H9 (cell line): ENCODE measurements around the gene SERPINE2. TPM values are rescaled to one million over a fixed set of nuclear protein-coding genes. Genes with fewer than 3 reads are reported as not detected.

Experiments used
- DNase-seq: peaks from one replicate; pipeline ENCODE4 v3.0.0-alpha.2; 2017
- H2AFZ ChIP-seq: one replicate; pipeline ENCODE4 v1.6.1; 2013; ENCODE audit warnings: mild to moderate bottlenecking, low read length, control low read depth, moderate library complexity
- H2AK5ac ChIP-seq: 2 replicates; pipeline ENCODE4 v1.6.1; 2013; ENCODE audit warnings: low read length, control low read depth, mixed read lengths; ENCODE audit not compliant: insufficient read length
- H2BK120ac ChIP-seq: one replicate; pipeline ENCODE4 v1.6.1; 2013; ENCODE audit warnings: low read depth, mild to moderate bottlenecking, low read length, control low read depth, inconsistent platforms; ENCODE audit not compliant: poor library complexity, severe bottlenecking
- H2BK12ac ChIP-seq: 2 replicates; pipeline ENCODE4 v1.6.1; 2013; ENCODE audit warnings: low read length, control low read depth, mixed read lengths, low read depth; ENCODE audit not compliant: insufficient read length
- H2BK15ac ChIP-seq: 2 replicates; pipeline ENCODE4 v1.6.1; 2013; ENCODE audit warnings: low read depth, low read length, control low read depth
- H2BK20ac ChIP-seq: one replicate; pipeline ENCODE4 v1.6.1; 2013; ENCODE audit warnings: low read depth, mild to moderate bottlenecking, low read length, control low read depth, inconsistent platforms; ENCODE audit not compliant: poor library complexity, severe bottlenecking
- H2BK5ac ChIP-seq: 2 replicates; pipeline ENCODE4 v1.6.1; 2013; ENCODE audit warnings: low read length, control low read depth, mixed read lengths; ENCODE audit not compliant: insufficient read length
- H3K14ac ChIP-seq: 2 replicates; pipeline ENCODE4 v1.6.1; 2013; ENCODE audit warnings: low read length, control low read depth; ENCODE audit not compliant: insufficient read depth
- H3K18ac ChIP-seq: 2 replicates; pipeline ENCODE4 v1.6.1; 2013; ENCODE audit warnings: low read depth, mild to moderate bottlenecking, mixed read lengths, low read length, control low read depth; ENCODE audit not compliant: insufficient read length
- H3K23ac ChIP-seq: 2 replicates; pipeline ENCODE4 v1.6.1; 2013; ENCODE audit warnings: low read length, control low read depth, mixed read lengths, low read depth; ENCODE audit not compliant: insufficient read length
- H3K23me2 ChIP-seq: 2 replicates; pipeline ENCODE4 v1.6.1; 2013; ENCODE audit warnings: low read depth, mild to moderate bottlenecking, mixed read lengths, low read length, control low read depth; ENCODE audit not compliant: insufficient read length, poor library complexity, severe bottlenecking
- H3K27ac ChIP-seq: 2 replicates; pipeline ENCODE4 v1.5.1; 2013; ENCODE audit warnings: low read length, control low read depth, mixed read lengths, low read depth; ENCODE audit not compliant: insufficient read length
- H3K27me3 ChIP-seq: 2 replicates; pipeline ENCODE4 v1.6.1; 2013; ENCODE audit warnings: low read length, control low read depth, inconsistent platforms; ENCODE audit not compliant: insufficient read depth
- H3K4ac ChIP-seq: 2 replicates; pipeline ENCODE4 v1.6.1; 2013; ENCODE audit warnings: low read depth, mild to moderate bottlenecking, control low read depth, inconsistent platforms, low read length, moderate library complexity
- H3K4me1 ChIP-seq: 2 replicates; pipeline ENCODE4 v1.6.1; 2013; ENCODE audit warnings: low read length, control low read depth, inconsistent platforms; ENCODE audit not compliant: insufficient read depth
- H3K4me2 ChIP-seq: 2 replicates; pipeline ENCODE4 v1.6.1; 2013; ENCODE audit warnings: low read length, control low read depth, mixed read lengths; ENCODE audit not compliant: insufficient read length, insufficient read depth
- H3K56ac ChIP-seq: 2 replicates; pipeline ENCODE4 v1.6.1; 2013; ENCODE audit warnings: low read depth, mild to moderate bottlenecking, mixed read lengths, low read length, control low read depth; ENCODE audit not compliant: insufficient read length
- H3K79me1 ChIP-seq: 2 replicates; pipeline ENCODE4 v1.6.1; 2013; ENCODE audit warnings: low read depth, mild to moderate bottlenecking, moderate library complexity, low read length, control low read depth, inconsistent platforms; ENCODE audit not compliant: insufficient read depth, poor library complexity, severe bottlenecking
- H3K79me2 ChIP-seq: 2 replicates; pipeline ENCODE4 v1.6.1; 2013; ENCODE audit warnings: low read length, control low read depth, inconsistent platforms; ENCODE audit not compliant: insufficient read depth
- H3K9ac ChIP-seq: 2 replicates; pipeline ENCODE4 v1.6.1; 2013; ENCODE audit warnings: low read length, control low read depth, mixed read lengths; ENCODE audit not compliant: insufficient read length; ENCODE audit errors: extremely low read depth
- H3K9me3 ChIP-seq: one replicate; pipeline ENCODE4 v1.6.1; 2013; ENCODE audit warnings: low read depth, low read length, inconsistent platforms; ENCODE audit not compliant: control insufficient read depth
- H3T11ph ChIP-seq: one replicate; pipeline ENCODE4 v1.6.1; 2013; ENCODE audit warnings: mild to moderate bottlenecking, low read length, control low read depth, inconsistent platforms
- H4K20me1 ChIP-seq: one replicate; pipeline ENCODE4 v1.6.1; 2013; ENCODE audit not compliant: control insufficient read depth, insufficient read length, insufficient read depth
- H4K5ac ChIP-seq: 2 replicates; pipeline ENCODE4 v1.6.1; 2013; ENCODE audit warnings: low read depth, mild to moderate bottlenecking, mixed read lengths, low read length, control low read depth; ENCODE audit not compliant: insufficient read length
- H4K8ac ChIP-seq: replicated peaks from 2 replicates; pipeline ENCODE4 v1.6.1; 2013; ENCODE audit warnings: low read length, control low read depth, mixed read lengths, low read depth; ENCODE audit not compliant: insufficient read length
- H4K91ac ChIP-seq: 2 replicates; pipeline ENCODE4 v1.6.1; 2013; ENCODE audit warnings: low read depth, mild to moderate bottlenecking, moderate library complexity, mixed read lengths, low read length, control low read depth; ENCODE audit not compliant: insufficient read length
- H3K27ac Mint-ChIP-seq, 3 experiments: 2 replicates in 2 of 3; 3 replicates in 1 of 3; pipeline ENCODE4 v1.8.0; 2020 to 2021; ENCODE audit warnings: mixed read lengths in 3 of 3, mild to moderate bottlenecking in 1 of 3, moderate library complexity in 1 of 3
- H3K27me3 Mint-ChIP-seq: 2 replicates; pipeline ENCODE4 v1.8.0; 2021; ENCODE audit warnings: low read depth, mild to moderate bottlenecking, moderate library complexity, mixed read lengths
- H3K36me3 Mint-ChIP-seq, 3 experiments: 2 replicates in 2 of 3; 3 replicates in 1 of 3; pipeline ENCODE4 v1.8.0; 2020 to 2021; ENCODE audit warnings: low read depth in 3 of 3, mixed read lengths in 3 of 3; ENCODE audit not compliant: insufficient read depth in 1 of 3
- H3K4me1 Mint-ChIP-seq, 2 experiments: 2 replicates each; pipeline ENCODE4 v1.8.0; 2020; ENCODE audit warnings: mixed read lengths in 2 of 2
- H3K4me3 Mint-ChIP-seq, 2 experiments: 2 replicates in 1 of 2; 3 replicates in 1 of 2; pipeline ENCODE4 v1.8.0; 2020 to 2021; ENCODE audit warnings: mild to moderate bottlenecking in 2 of 2, mixed read lengths in 2 of 2, moderate library complexity in 1 of 2
- H3K9me3 Mint-ChIP-seq, 2 experiments: 2 replicates in 1 of 2; 3 replicates in 1 of 2; pipeline ENCODE4 v1.8.0; 2020; ENCODE audit warnings: mild to moderate bottlenecking in 2 of 2, mixed read lengths in 2 of 2, moderate library complexity in 1 of 2
- WGBS: extraction: QIAGEN DNeasy Blood & Tissue Kit; methylation state at CpG from one replicate; pipeline ENCODE4 v1.1.7; 2013; ENCODE audit warnings: missing lambda C conversion rate, low lambda C conversion rate, mixed read lengths; ENCODE audit not compliant: insufficient read length; ENCODE audit errors: extremely low coverage; 5-methylcytosine and 5-hydroxymethylcytosine counted together
- total RNA-seq: library from RNA; stranded (reverse); gene quantifications from 2 replicates; pipeline ENCODE4 v1.2.1, GENCODE V29; 2021
- TF ChIP-seq, protein P1 (sequence below): fragments of 200-600 bp; sonication (generic); conservative IDR thresholded peaks from 3 replicates; pipeline ENCODE4 v1.8.0; 2021; ENCODE audit warnings: antibody characterized with exemption, mild to moderate bottlenecking

The SERPINE2 gene
- total RNA-seq, 1 experiment from 2014 or later, result 40.0 TPM

DNA sequence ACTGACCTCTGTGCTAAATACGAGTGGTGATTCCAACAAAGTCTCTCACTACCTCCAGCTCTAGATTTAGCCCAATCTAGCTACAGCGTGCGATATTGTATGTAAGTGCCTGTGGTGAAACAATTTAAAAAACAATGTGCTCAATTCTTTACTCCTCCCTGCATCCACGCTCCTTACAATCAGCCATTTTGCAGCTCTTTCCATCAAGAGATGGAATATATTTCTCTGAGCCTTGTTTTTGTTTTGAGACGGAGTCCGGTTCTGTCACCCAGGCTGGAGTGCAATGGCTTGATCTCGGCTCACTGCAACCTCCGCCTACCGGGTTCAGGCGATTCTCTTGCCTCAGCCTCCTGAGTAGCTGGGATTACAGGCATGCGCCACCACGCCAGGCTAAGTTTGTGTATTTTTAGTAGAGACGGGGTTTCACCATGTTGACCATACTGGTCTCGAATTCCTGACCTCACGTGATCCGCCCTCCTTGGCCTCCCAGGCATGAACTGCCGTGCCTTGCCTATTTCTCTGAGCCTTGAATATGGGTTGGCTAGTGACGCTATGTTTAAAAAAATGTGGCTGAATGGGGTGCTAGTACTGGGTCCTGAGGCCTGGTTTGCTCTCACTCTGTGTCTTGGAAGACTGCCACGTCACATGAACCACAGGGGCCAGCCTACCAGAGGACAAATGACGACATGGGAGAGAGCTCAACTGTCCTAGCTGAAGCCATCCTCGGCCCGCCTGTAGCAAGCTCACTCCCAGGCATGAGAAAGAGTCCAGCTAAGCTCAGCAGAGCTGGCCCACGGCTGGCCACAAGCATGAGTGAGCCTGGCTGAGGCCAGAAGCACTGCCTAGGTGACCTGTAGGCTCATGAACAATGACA, 108.7 kb downstream of the SERPINE2 start:
- H3K4me3 Mint-ChIP-seq, result no peak overlapping the region
- no peak overlapping the region for H3K56ac ChIP-seq
- H2AK5ac ChIP-seq, result no peak overlapping the region
- no peaks in the 10 kb centered on the region for H3K27me3 Mint-ChIP-seq
- no peak overlapping the region for H4K5ac ChIP-seq
- peaks cover 10% of the 10 kb centered on the region; the same call in 1 of the 2 replicates for H3K4me1 ChIP-seq
- no peak overlapping the region for H2BK15ac ChIP-seq
- peak overlapping the region; percentile 20 for H3K9ac ChIP-seq
- peaks cover 9 to 21% of the 10 kb centered on the region in 2 experiments for H3K9me3 Mint-ChIP-seq
- peaks cover 22% of the 10 kb centered on the region; the same call in 1 of the 2 replicates for H3K79me2 ChIP-seq
- H3K4me1 Mint-ChIP-seq, result peaks cover 28 to 37% of the 10 kb centered on the region in 2 experiments
- H2BK120ac ChIP-seq, result no peak overlapping the region
- no peak overlapping the region for H4K8ac ChIP-seq
- H3K23ac ChIP-seq, result no peak overlapping the region
- H3K18ac ChIP-seq, result no peak overlapping the region
- peak; percentile 43 for DNase-seq
- H2BK20ac ChIP-seq, result no peak overlapping the region
- no peaks in the 10 kb centered on the region for H3K9me3 ChIP-seq
- no CpG with 5 or more reads among the region's 23 CpGs for WGBS
- H3K79me1 ChIP-seq, result peaks cover 5% of the 10 kb centered on the region
- H3K36me3 Mint-ChIP-seq, result peaks cover 13 to 26% (median 24%) of the 10 kb centered on the region in 3 experiments; a peak in 6 of 7 replicates
- H3T11ph ChIP-seq, result no peak overlapping the region
- no peak overlapping the region for H3K27ac ChIP-seq
- peak overlapping the region; percentile 82 to 94 (median 89) for H3K27ac Mint-ChIP-seq
- H3K23me2 ChIP-seq, result no peaks in the 10 kb centered on the region
- no peak overlapping the region for H4K91ac ChIP-seq
- no peaks in the 10 kb centered on the region for H3K27me3 ChIP-seq
- TF ChIP-seq, protein P1, sequence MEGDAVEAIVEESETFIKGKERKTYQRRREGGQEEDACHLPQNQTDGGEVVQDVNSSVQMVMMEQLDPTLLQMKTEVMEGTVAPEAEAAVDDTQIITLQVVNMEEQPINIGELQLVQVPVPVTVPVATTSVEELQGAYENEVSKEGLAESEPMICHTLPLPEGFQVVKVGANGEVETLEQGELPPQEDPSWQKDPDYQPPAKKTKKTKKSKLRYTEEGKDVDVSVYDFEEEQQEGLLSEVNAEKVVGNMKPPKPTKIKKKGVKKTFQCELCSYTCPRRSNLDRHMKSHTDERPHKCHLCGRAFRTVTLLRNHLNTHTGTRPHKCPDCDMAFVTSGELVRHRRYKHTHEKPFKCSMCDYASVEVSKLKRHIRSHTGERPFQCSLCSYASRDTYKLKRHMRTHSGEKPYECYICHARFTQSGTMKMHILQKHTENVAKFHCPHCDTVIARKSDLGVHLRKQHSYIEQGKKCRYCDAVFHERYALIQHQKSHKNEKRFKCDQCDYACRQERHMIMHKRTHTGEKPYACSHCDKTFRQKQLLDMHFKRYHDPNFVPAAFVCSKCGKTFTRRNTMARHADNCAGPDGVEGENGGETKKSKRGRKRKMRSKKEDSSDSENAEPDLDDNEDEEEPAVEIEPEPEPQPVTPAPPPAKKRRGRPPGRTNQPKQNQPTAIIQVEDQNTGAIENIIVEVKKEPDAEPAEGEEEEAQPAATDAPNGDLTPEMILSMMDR, result no peak
- H3K14ac ChIP-seq, result peak overlapping the region; percentile 76; the same call in 1 of the 2 replicates
- no peak overlapping the region for H2BK5ac ChIP-seq
- H2AFZ ChIP-seq, result no peak overlapping the region
- H3K4me2 ChIP-seq, result no peak overlapping the region
- H4K20me1 ChIP-seq, result no peaks in the 10 kb centered on the region
- H2BK12ac ChIP-seq, result no peak overlapping the region
- no peak overlapping the region for H3K4ac ChIP-seq
